ENCODE data around the gene USH1C. TPM values are rescaled to one million over a fixed set of nuclear protein-coding genes. Genes with fewer than 3 reads are reported as not detected.

Gene USH1C
- total and polyA plus RNA-seq, 2 of the 4 experiments (the other 2 are of a cell fraction), result not detected

GRCh38 chr11:17593466-17594245, 49.4 kb upstream of the USH1C start:
- CTCF ChIA-PET, result no interaction called here
- no peak overlapping the region for H4K8ac ChIP-seq (ENCODE audit: low read depth in 2 of 2, low read length in 2 of 2)
- no peak overlapping the region for H3K23ac ChIP-seq (ENCODE audit: low read depth, low read length)
- H4K20me1 ChIP-seq (ENCODE audit: insufficient read depth, low read length), result no peaks in the 10 kb centered on the region
- H4K91ac ChIP-seq (ENCODE audit: insufficient read depth, low read depth, low read length), result no peak overlapping the region
- no peak overlapping the region for H3K4ac ChIP-seq (ENCODE audit: low read depth, low read length)
- H3K4me1 ChIP-seq (ENCODE audit: control insufficient read depth, insufficient read depth, low read length), result no peaks in the 10 kb centered on the region
- dilution Hi-C loops (cut with HindIII; ENCODE audit: low sequenced_read_pairs, unreplicated experiment), result loop anchor here (10.0 kb wide), 1 partner anchor 391 kb away; no protein-coding TSS in a partner anchor
- no peaks in the 10 kb centered on the region for H3K9me3 ChIP-seq (ENCODE audit: control insufficient read depth, insufficient read depth, low read length)
- DNase-seq (no peak), ATAC-seq (ENCODE audit: low read depth) (no peak)
- H3K14ac ChIP-seq (replicated peaks; ENCODE audit: low read depth, low read length), result no peak overlapping the region
- 24% methylated on average over 3 of the region's 9 CpGs; no CpG with 5 or more reads in 1 of the 2 experiments for WGBS, 2 experiments (ENCODE audit: extremely low coverage in 2 of 2, insufficient read length in 1 of 2)
- no peak overlapping the region for H3K4me2 ChIP-seq (ENCODE audit: low read depth, low read length)
- no peak overlapping the region for H3K4me3 ChIP-seq (ENCODE audit: insufficient read depth, low read depth, low read length)
- no peaks in the 10 kb centered on the region for H3K36me3 ChIP-seq (ENCODE audit: control insufficient read depth, insufficient read depth, low read length)
- H2AFZ ChIP-seq (replicated peaks; ENCODE audit: low read length, poor library complexity), result no peak overlapping the region
- H2BK15ac ChIP-seq (ENCODE audit: low read depth, low read length), result no peak overlapping the region
- H2AK5ac ChIP-seq (ENCODE audit: low read depth, low read length), result no peak overlapping the region
- H2AK9ac ChIP-seq (replicated peaks; ENCODE audit: low read depth, low read length, poor library complexity), result no peak overlapping the region
- no peak overlapping the region for H2BK120ac ChIP-seq (ENCODE audit: low read depth, low read length)
- no peaks in the 10 kb centered on the region for H3K9me1 ChIP-seq (ENCODE audit: insufficient read depth, low read length)
- no peak overlapping the region for H2BK20ac ChIP-seq (ENCODE audit: low read depth, low read length)
- intact Hi-C loops (cut with micrococcal nuclease), result no loop called here
- H3K27me3 ChIP-seq (ENCODE audit: control insufficient read depth, insufficient read depth, low read length), result peaks cover 1% of the 10 kb centered on the region; the same call in 1 of the 2 replicates
- H2BK5ac ChIP-seq (ENCODE audit: low read depth, low read length, poor library complexity, severe bottlenecking), result no peak overlapping the region
- no peaks in the 10 kb centered on the region for H3K79me1 ChIP-seq (ENCODE audit: low read depth in 1 of 2, low read length in 2 of 2)
- no peak overlapping the region for H3K18ac ChIP-seq (ENCODE audit: low read depth, low read length)
- TF ChIP-seq MAFK (IDR thresholded peaks at IDR 0.05; ENCODE audit: low read depth, low read length) (no peak), POLR2A (IDR thresholded peaks at IDR 0.05; ENCODE audit: low read depth, low read length) (no peak), RAD21 (IDR thresholded peaks at IDR 0.05; ENCODE audit: low read length) (no peak), CHD1 (IDR thresholded peaks at IDR 0.05; ENCODE audit: low read depth, low read length) (no peak)
- in situ Hi-C loops (cut with MboI; ENCODE audit: low sequenced_read_pairs), result no loop called here
- H3K56ac ChIP-seq (ENCODE audit: extremely low read depth, insufficient read depth, low read length), result no peak overlapping the region
- POLR2A ChIA-PET (ENCODE audit: unreplicated experiment), result no interaction called here
- H3K9ac ChIP-seq (ENCODE audit: low read depth, low read length), result no peak overlapping the region
- no peak overlapping the region for H4K5ac ChIP-seq (ENCODE audit: low read depth, low read length)
- no peak overlapping the region for H3K27ac ChIP-seq (ENCODE audit: insufficient read depth, low read length)
- no TSS peak for BruUV-seq (replicated peaks)

Data from IMR-90 (cell line).